ENCODE data around the gene ELAVL1. TPM values are rescaled to one million over a fixed set of nuclear protein-coding genes. Genes with fewer than 3 reads are reported as not detected.
A peak's percentile ranks its signal among the peaks of the same experiment; 100 is the strongest.

Gene ELAVL1
- total RNA-seq, 6 experiments from 2014 or later = 25.3 to 33.6 (median 30.3) TPM

- Histone ChIP-seq H3K36me3 (no peaks in the 10 kb centered on the region), H3K27me3 (no peaks in the 10 kb centered on the region), H3K4me3 (no peak overlapping the region), H3K27ac (peak overlapping the region in 2 of 3 donors; percentile 34 to 43), H3K9me3 (no peaks in the 10 kb centered on the region), H3K4me1 (peaks cover 0 to 13% (median 4%) of the 10 kb centered on the region in 4 donors)
- 18% methylated on average over 9 of the region's 13 CpGs for WGBS (ENCODE audit: insufficient coverage, low coverage, low lambda C conversion rate, missing lambda C conversion rate)
- DNase-seq (peak; percentile 87 to 96 (median 94)), ATAC-seq (peak; percentile 93 to 99 (median 96))
- no peak for TF ChIP-seq CTCF (IDR thresholded peaks at IDR 0.05)
- TF ChIP-seq POLR2A (IDR thresholded peaks at IDR 0.05) = no peak
- intact Hi-C loops (cut with DNase I) = no loop called here
Observed at GRCh38 chr19:8022275-8022674, 16.8 kb upstream of the ELAVL1 start.

- Histone ChIP-seq H3K27ac (peak overlapping the region in 2 of 3 donors; percentile 34 to 43), H3K4me1 (peaks cover 0 to 13% (median 4%) of the 10 kb centered on the region in 4 donors), H3K36me3 (no peaks in the 10 kb centered on the region), H3K9me3 (no peaks in the 10 kb centered on the region), H3K4me3 (no peak overlapping the region), H3K27me3 (no peaks in the 10 kb centered on the region)
- no peak for TF ChIP-seq POLR2A (IDR thresholded peaks at IDR 0.05)
- TF ChIP-seq CTCF (IDR thresholded peaks at IDR 0.05) = no peak
- WGBS (ENCODE audit: insufficient coverage, low coverage, low lambda C conversion rate, missing lambda C conversion rate) = 47% methylated on average over 6 of the region's 8 CpGs
- peak in 2 of 3 donors; percentile 51 to 57 for DNase-seq
- peak; percentile 12 to 76 (median 46) for ATAC-seq
- intact Hi-C loops (cut with DNase I) = no loop called here
Observed at GRCh38 chr19:8021374-8021773, 15.9 kb upstream of the ELAVL1 start.

- TF ChIP-seq POLR2A (IDR thresholded peaks at IDR 0.05) = no peak
- no peak for TF ChIP-seq CTCF (IDR thresholded peaks at IDR 0.05)
- Histone ChIP-seq H3K27ac (no peak overlapping the region), H3K36me3 (no peaks in the 10 kb centered on the region), H3K4me3 (no peak overlapping the region), H3K27me3 (no peaks in the 10 kb centered on the region), H3K4me1 (peaks cover 0 to 13% (median 4%) of the 10 kb centered on the region in 4 donors), H3K9me3 (no peaks in the 10 kb centered on the region)
- intact Hi-C loops (cut with DNase I) = no loop called here
- WGBS (ENCODE audit: insufficient coverage, low coverage, low lambda C conversion rate, missing lambda C conversion rate) = 77% methylated on average over 8 of the region's 9 CpGs
- ATAC-seq = no peak
- no peak for DNase-seq
Observed at GRCh38 chr19:8020681-8021080, 15.2 kb upstream of the ELAVL1 start.

GRCh38 chr19:8017808-8018207, 12.4 kb upstream of the ELAVL1 start:
- TF ChIP-seq CTCF (IDR thresholded peaks at IDR 0.05) (peak in 1 of 4 donors; percentile 14), POLR2A (IDR thresholded peaks at IDR 0.05) (no peak)
- DNase-seq = no peak

More at GRCh38 chr19:8017808-8018207, 12.4 kb upstream of the ELAVL1 start:
- 73% methylated on average over 6 of the region's 14 CpGs for WGBS (ENCODE audit: insufficient coverage, low coverage, low lambda C conversion rate, missing lambda C conversion rate)
- H3K36me3 ChIP-seq = no peaks in the 10 kb centered on the region
- no peak for ATAC-seq
- no peaks in the 10 kb centered on the region for H3K27me3 ChIP-seq
- no peak overlapping the region for H3K27ac ChIP-seq
- intact Hi-C loops (cut with DNase I) = no loop called here
- H3K4me3 ChIP-seq = no peak overlapping the region
- H3K4me1 ChIP-seq = peaks cover 0 to 10% (median 4%) of the 10 kb centered on the region in 4 donors
- no peaks in the 10 kb centered on the region for H3K9me3 ChIP-seq

Data from right lobe of liver (tissue), 6 donors.